ENCODE data around the gene BTBD18. TPM values are rescaled to one million over a fixed set of nuclear protein-coding genes. Genes with fewer than 3 reads are reported as not detected.

BTBD18 gene, protein sequence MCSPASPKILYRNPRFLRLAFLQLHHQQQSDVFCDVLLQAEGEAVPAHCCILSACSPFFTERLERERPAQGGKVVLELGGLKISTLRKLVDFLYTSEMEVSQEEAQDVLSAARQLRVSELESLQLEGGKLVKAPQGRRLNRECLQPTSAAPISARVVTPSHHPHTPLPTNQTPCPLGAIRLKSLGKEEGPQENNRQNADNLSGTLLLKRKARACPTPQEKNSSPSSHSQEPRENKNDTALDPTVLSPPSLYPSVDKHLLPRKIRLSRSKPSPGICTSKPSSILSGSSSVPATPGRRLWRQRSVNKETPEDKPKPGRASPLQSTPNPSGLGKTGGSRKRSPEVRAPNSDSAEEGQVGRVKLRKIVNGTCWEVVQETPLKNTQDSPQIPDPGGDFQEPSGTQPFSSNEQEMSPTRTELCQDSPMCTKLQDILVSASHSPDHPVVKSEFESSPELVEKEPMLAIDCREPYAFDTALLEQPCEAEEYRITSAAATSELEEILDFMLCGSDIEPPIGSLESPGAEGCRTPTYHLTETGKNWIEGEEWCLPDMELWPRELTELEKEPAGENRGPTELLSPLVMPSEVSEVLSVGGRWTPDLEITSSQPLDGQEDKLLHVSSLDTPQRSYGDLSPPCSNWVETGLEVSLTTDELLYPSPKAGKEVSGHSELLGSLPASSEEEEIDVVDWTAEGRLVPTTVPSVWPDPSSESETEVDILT
- not detected for total RNA-seq

DNA sequence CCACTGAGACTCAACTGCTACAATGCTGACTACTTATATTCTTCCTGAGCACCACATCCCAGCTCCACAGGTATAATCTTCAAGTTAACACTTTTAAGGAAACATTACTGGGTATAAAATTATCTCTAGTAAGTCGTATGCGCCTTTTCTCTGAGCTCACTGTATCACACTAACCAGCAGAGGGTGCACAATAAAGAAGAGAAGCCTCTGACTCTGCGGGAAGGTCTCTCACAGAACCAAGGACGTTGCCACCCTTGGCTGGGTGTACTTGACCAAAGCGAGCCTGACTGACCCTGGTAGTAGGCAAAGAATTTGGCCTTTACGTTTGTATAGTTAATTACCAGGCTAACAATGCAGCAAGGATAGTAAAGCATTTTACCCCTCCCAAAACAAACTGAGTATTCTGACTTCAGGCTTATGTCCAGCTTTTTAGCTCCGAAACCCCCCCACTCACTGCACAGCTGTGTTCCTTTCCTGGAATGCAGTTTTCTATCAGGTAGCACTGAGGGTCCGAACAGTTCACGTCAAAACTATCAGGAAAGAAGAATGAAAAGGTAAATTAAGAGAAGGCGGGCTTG, at the start of gene BTBD18:
Gene BTBD18 (minus strand): TSS at position 144 of the 578 bp plus-strand sequence. CDS start 631 bp downstream, outside the sequence.
- peak within 1 kb of the TSS; percentile 22 to 25 for H3K27ac ChIP-seq
- H3K4me1 ChIP-seq = peaks cover 0 to 2% of the 10 kb centered on the region in 2 donors
- no peaks in the 10 kb centered on the region for H3K36me3 ChIP-seq
- H3K27me3 ChIP-seq = no peaks in the 10 kb centered on the region
- H3K4me3 ChIP-seq = no peak within 1 kb of the TSS
- DNase-seq (ENCODE audit: low spot score in 2 of 2) = no peak
- H3K9me3 ChIP-seq = no peaks in the 10 kb centered on the region
- intact Hi-C loops (cut with DNase I; ENCODE audit: low total_unique reads) = no loop called here
- TF ChIP-seq CTCF (IDR thresholded peaks at IDR 0.05) = peak in 2 of 3 donors; percentile 30 to 51
- no peak for TF ChIP-seq POLR2AphosphoS5 (IDR thresholded peaks at IDR 0.05)

DNA sequence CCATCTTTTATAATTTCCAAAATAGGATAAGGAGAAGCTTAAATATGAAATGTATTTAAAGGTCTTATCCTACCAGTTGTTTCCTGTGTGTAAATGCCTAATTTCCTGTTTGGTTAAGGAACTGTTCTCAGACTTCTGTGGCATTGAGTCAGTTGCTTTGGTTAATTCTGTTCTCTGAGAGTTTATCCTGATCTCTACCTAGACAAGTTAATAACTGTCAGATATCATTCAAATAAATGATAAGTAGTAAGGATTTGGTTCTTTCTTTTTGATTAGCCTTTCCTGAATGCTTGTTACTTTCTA, 49.5 kb upstream of the BTBD18 start:
- H3K27ac ChIP-seq = peak overlapping the region in 1 of 2 donors; percentile 83
- H3K4me1 ChIP-seq = peaks cover 7 to 17% of the 10 kb centered on the region in 2 donors
- no peak for TF ChIP-seq CTCF (IDR thresholded peaks at IDR 0.05)
- TF ChIP-seq POLR2A (IDR thresholded peaks at IDR 0.05) = no peak
- no peak for TF ChIP-seq POLR2AphosphoS5 (IDR thresholded peaks at IDR 0.05)
- intact Hi-C loops (cut with DNase I; ENCODE audit: low total_unique reads) = loop anchor here (10.0 kb wide), 1 partner anchor 1374 kb away; the partner anchor contains the start of gene DTX4
- DNase-seq (ENCODE audit: low spot score in 2 of 2) = no peak
- no peak overlapping the region for H3K4me3 ChIP-seq
- H3K9me3 ChIP-seq = no peaks in the 10 kb centered on the region
- H3K36me3 ChIP-seq = peaks cover 18% of the 10 kb centered on the region
- no peaks in the 10 kb centered on the region for H3K27me3 ChIP-seq

GRCh38 chr11:57800444-57801182, 49.0 kb upstream of the BTBD18 start:
- peak overlapping the region in 1 of 3 donors; percentile 24 for H3K4me3 ChIP-seq
- H3K27me3 ChIP-seq = no peaks in the 10 kb centered on the region
- DNase-seq (ENCODE audit: low spot score in 2 of 2) = peak in 1 of 2 donors; percentile 50
- H3K27ac ChIP-seq = peak overlapping the region; percentile 69 to 83
- H3K4me1 ChIP-seq = peaks cover 7 to 17% of the 10 kb centered on the region in 2 donors
- TF ChIP-seq CTCF (IDR thresholded peaks at IDR 0.05) = peak; percentile 93 to 98 (median 97)
- TF ChIP-seq POLR2A (IDR thresholded peaks at IDR 0.05) = no peak
- peak in 2 of 3 donors; percentile 64 to 69 for TF ChIP-seq POLR2AphosphoS5 (IDR thresholded peaks at IDR 0.05)
- H3K36me3 ChIP-seq = peaks cover 14% of the 10 kb centered on the region
- no peaks in the 10 kb centered on the region for H3K9me3 ChIP-seq
- intact Hi-C loops (cut with DNase I; ENCODE audit: low total_unique reads) = loop anchor here (10.0 kb wide), 1 partner anchor 1374 kb away; the partner anchor contains the start of gene DTX4

DNA sequence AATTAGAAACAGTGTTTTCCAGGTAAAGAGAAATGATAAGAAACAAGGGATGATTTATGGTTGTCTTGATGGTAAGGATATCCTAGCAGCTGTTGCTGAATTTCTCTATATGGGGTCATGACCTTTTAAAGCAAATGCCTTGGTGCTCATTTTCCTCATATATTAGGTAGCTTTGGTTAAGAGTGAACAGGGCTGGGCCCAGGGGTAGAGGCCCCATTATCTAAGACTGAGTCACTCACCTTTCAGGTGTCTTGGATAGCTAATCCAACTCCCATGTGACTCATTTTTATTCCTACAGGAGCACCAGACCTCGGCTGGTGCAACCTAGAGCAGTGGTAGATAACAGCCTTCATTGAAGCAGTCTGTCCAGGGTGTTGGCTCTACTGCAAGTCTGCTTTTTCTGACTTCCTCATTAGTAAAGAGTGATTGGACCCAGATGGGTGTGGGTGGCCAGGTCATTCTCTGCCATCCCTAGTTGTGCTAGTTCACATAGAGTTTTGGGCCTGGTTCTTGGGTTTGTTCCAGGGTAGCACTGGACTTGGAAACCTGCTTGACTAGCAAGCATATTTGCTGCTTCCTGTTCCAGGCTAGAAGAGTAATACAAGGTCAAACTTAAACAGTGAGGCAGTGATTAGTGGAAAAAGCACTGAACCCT, 47.4 kb upstream of the BTBD18 start:
- Histone ChIP-seq H3K27ac (peak overlapping the region; percentile 78 to 83), H3K4me3 (no peak overlapping the region), H3K9me3 (no peaks in the 10 kb centered on the region), H3K27me3 (no peaks in the 10 kb centered on the region), H3K36me3 (peaks cover 9% of the 10 kb centered on the region), H3K4me1 (peaks cover 7 to 21% of the 10 kb centered on the region in 2 donors)
- intact Hi-C loops (cut with DNase I; ENCODE audit: low total_unique reads) = no loop called here
- TF ChIP-seq CTCF (IDR thresholded peaks at IDR 0.05) (no peak), POLR2AphosphoS5 (IDR thresholded peaks at IDR 0.05) (peak in 2 of 3 donors; percentile 35 to 73), POLR2A (IDR thresholded peaks at IDR 0.05) (no peak)
- DNase-seq (ENCODE audit: low spot score in 2 of 2) = peak in 1 of 2 donors; percentile 84
